GM23338 (cell line): Measurements from ENCODE around the gene NIN.

Experiments used
- CREB1 ChIP-seq: fragments of 250-450 bp; sonication (Bioruptor Pico); IDR thresholded peaks from 2 replicates; pipeline ENCODE4 v1.5.0; 2020; ENCODE audit warnings: low read depth, mild to moderate bottlenecking, moderate library complexity
- EZH2 ChIP-seq: fragments of 200-600 bp; sonication (generic); IDR thresholded peaks from one replicate; pipeline ENCODE4 v1.8.0; 2017; ENCODE audit warnings: antibody characterized with exemption, mild to moderate bottlenecking, low read depth; ENCODE audit not compliant: unreplicated experiment
- EZH2phosphoT487 ChIP-seq: fragments of 200-600 bp; sonication (generic); IDR thresholded peaks from one replicate; pipeline ENCODE4 v1.8.1; 2018; ENCODE audit warnings: antibody characterized with exemption; ENCODE audit not compliant: unreplicated experiment
- JUNB ChIP-seq: IDR thresholded peaks from one replicate; pipeline ENCODE4 v1.6.1; 2016; ENCODE audit warnings: antibody characterized with exemption; ENCODE audit not compliant: unreplicated experiment
- NANOG ChIP-seq: IDR thresholded peaks from 2 replicates; pipeline ENCODE4 v1.6.1; 2016; ENCODE audit warnings: antibody characterized with exemption, borderline replicate concordance
- POLR2AphosphoS5 ChIP-seq: IDR thresholded peaks from 2 replicates; pipeline ENCODE4 v1.6.1; 2016; ENCODE audit warnings: antibody characterized with exemption, low read depth
- STAT1 ChIP-seq: IDR thresholded peaks from one replicate; pipeline ENCODE4 v1.6.1; 2016; ENCODE audit warnings: antibody characterized with exemption; ENCODE audit not compliant: unreplicated experiment
- TF ChIP-seq, protein P1 (sequence below), 2 experiments: fragments of 200-600 bp in 1 of 2; sonication (generic) in 1 of 2; conservative IDR thresholded peaks; 2 replicates each; pipeline versions ENCODE4 v1.5.1 to v1.6.1; 2016 to 2017; ENCODE audit warnings: antibody characterized with exemption in 2 of 2, low read depth in 2 of 2, mild to moderate bottlenecking in 2 of 2, moderate library complexity in 1 of 2
- TF ChIP-seq, protein P2 (sequence below): IDR thresholded peaks from one replicate; pipeline ENCODE4 v1.6.1; 2018; ENCODE audit warnings: antibody characterized with exemption; ENCODE audit not compliant: unreplicated experiment
- TF ChIP-seq, protein P3 (sequence below): fragments of 250-450 bp; sonication (Bioruptor Pico); IDR thresholded peaks from 2 replicates; pipeline ENCODE4 v1.5.0; 2020; ENCODE audit warnings: mild to moderate bottlenecking, moderate library complexity
- TF ChIP-seq, protein P4 (sequence below): IDR thresholded peaks from 2 replicates; pipeline ENCODE4 v1.6.1; 2016; ENCODE audit warnings: antibody characterized with exemption

DNA sequence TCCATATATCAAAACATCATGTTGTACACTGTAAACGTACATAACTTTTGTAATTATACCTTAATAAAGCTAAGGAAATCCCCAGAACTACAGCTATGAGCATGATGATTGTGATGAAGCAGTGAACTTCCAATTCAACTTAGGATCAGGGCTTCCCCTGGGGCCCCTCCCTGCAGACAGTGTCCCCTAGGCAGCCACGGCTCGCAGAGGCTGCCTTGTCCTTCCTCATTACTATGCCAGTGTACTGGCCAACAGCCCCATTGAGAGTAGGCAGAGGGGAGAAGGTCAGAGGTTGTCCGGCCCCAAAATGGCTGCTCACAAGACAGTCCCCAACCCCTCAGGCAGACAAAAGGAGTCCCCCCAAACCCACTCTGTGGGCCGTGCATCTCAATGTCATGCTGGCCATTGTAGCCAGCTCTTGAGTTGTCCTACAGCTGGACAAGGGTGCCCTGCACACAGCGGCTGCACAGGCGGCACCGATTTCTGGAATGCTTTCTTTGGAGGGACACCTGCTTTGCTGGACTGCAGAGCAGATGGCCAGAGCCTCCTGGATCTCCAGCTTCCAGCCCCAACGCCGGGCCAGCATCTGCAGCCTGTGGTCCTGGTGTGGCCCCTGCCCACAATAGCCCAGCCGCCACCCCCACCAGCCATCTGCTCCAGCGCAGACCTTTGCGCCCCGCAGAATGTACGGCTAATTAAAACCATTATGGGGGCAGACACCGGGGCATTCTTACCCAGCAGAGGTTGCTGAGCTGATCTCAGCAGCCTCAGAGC is 46.1 kb downstream of the NIN start:
- no peak for TF ChIP-seq POLR2AphosphoS5
- TF ChIP-seq, protein P1, sequence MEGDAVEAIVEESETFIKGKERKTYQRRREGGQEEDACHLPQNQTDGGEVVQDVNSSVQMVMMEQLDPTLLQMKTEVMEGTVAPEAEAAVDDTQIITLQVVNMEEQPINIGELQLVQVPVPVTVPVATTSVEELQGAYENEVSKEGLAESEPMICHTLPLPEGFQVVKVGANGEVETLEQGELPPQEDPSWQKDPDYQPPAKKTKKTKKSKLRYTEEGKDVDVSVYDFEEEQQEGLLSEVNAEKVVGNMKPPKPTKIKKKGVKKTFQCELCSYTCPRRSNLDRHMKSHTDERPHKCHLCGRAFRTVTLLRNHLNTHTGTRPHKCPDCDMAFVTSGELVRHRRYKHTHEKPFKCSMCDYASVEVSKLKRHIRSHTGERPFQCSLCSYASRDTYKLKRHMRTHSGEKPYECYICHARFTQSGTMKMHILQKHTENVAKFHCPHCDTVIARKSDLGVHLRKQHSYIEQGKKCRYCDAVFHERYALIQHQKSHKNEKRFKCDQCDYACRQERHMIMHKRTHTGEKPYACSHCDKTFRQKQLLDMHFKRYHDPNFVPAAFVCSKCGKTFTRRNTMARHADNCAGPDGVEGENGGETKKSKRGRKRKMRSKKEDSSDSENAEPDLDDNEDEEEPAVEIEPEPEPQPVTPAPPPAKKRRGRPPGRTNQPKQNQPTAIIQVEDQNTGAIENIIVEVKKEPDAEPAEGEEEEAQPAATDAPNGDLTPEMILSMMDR (conservative IDR thresholded peaks at IDR 0.05; ENCODE audit: low read depth in 2 of 2): no peak
- TF ChIP-seq CREB1 (CRISPR knock-in tag): no peak
- TF ChIP-seq EZH2: no peak
- TF ChIP-seq, protein P2, sequence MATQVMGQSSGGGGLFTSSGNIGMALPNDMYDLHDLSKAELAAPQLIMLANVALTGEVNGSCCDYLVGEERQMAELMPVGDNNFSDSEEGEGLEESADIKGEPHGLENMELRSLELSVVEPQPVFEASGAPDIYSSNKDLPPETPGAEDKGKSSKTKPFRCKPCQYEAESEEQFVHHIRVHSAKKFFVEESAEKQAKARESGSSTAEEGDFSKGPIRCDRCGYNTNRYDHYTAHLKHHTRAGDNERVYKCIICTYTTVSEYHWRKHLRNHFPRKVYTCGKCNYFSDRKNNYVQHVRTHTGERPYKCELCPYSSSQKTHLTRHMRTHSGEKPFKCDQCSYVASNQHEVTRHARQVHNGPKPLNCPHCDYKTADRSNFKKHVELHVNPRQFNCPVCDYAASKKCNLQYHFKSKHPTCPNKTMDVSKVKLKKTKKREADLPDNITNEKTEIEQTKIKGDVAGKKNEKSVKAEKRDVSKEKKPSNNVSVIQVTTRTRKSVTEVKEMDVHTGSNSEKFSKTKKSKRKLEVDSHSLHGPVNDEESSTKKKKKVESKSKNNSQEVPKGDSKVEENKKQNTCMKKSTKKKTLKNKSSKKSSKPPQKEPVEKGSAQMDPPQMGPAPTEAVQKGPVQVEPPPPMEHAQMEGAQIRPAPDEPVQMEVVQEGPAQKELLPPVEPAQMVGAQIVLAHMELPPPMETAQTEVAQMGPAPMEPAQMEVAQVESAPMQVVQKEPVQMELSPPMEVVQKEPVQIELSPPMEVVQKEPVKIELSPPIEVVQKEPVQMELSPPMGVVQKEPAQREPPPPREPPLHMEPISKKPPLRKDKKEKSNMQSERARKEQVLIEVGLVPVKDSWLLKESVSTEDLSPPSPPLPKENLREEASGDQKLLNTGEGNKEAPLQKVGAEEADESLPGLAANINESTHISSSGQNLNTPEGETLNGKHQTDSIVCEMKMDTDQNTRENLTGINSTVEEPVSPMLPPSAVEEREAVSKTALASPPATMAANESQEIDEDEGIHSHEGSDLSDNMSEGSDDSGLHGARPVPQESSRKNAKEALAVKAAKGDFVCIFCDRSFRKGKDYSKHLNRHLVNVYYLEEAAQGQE: no peak
- TF ChIP-seq STAT1: no peak
- TF ChIP-seq, protein P3, sequence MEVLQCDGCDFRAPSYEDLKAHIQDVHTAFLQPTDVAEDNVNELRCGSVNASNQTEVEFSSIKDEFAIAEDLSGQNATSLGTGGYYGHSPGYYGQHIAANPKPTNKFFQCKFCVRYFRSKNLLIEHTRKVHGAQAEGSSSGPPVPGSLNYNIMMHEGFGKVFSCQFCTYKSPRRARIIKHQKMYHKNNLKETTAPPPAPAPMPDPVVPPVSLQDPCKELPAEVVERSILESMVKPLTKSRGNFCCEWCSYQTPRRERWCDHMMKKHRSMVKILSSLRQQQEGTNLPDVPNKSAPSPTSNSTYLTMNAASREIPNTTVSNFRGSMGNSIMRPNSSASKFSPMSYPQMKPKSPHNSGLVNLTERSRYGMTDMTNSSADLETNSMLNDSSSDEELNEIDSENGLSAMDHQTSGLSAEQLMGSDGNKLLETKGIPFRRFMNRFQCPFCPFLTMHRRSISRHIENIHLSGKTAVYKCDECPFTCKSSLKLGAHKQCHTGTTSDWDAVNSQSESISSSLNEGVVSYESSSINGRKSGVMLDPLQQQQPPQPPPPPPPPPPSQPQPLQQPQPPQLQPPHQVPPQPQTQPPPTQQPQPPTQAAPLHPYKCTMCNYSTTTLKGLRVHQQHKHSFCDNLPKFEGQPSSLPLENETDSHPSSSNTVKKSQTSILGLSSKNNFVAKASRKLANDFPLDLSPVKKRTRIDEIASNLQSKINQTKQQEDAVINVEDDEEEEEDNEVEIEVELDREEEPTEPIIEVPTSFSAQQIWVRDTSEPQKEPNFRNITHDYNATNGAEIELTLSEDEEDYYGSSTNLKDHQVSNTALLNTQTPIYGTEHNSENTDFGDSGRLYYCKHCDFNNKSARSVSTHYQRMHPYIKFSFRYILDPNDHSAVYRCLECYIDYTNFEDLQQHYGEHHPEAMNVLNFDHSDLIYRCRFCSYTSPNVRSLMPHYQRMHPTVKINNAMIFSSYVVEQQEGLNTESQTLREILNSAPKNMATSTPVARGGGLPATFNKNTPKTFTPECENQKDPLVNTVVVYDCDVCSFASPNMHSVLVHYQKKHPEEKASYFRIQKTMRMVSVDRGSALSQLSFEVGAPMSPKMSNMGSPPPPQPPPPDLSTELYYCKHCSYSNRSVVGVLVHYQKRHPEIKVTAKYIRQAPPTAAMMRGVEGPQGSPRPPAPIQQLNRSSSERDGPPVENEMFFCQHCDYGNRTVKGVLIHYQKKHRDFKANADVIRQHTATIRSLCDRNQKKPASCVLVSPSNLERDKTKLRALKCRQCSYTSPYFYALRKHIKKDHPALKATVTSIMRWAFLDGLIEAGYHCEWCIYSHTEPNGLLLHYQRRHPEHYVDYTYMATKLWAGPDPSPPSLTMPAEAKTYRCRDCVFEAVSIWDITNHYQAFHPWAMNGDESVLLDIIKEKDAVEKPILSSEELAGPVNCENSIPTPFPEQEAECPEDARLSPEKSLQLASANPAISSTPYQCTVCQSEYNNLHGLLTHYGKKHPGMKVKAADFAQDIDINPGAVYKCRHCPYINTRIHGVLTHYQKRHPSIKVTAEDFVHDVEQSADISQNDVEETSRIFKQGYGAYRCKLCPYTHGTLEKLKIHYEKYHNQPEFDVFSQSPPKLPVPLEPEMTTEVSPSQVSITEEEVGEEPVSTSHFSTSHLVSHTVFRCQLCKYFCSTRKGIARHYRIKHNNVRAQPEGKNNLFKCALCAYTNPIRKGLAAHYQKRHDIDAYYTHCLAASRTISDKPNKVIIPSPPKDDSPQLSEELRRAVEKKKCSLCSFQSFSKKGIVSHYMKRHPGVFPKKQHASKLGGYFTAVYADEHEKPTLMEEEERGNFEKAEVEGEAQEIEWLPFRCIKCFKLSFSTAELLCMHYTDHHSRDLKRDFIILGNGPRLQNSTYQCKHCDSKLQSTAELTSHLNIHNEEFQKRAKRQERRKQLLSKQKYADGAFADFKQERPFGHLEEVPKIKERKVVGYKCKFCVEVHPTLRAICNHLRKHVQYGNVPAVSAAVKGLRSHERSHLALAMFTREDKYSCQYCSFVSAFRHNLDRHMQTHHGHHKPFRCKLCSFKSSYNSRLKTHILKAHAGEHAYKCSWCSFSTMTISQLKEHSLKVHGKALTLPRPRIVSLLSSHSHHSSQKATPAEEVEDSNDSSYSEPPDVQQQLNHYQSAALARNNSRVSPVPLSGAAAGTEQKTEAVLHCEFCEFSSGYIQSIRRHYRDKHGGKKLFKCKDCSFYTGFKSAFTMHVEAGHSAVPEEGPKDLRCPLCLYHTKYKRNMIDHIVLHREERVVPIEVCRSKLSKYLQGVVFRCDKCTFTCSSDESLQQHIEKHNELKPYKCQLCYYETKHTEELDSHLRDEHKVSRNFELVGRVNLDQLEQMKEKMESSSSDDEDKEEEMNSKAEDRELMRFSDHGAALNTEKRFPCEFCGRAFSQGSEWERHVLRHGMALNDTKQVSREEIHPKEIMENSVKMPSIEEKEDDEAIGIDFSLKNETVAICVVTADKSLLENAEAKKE (CRISPR knock-in tag): no peak
- no peak for TF ChIP-seq EZH2phosphoT487
- TF ChIP-seq, protein P4, sequence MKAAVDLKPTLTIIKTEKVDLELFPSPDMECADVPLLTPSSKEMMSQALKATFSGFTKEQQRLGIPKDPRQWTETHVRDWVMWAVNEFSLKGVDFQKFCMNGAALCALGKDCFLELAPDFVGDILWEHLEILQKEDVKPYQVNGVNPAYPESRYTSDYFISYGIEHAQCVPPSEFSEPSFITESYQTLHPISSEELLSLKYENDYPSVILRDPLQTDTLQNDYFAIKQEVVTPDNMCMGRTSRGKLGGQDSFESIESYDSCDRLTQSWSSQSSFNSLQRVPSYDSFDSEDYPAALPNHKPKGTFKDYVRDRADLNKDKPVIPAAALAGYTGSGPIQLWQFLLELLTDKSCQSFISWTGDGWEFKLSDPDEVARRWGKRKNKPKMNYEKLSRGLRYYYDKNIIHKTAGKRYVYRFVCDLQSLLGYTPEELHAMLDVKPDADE: no peak
- no peak for TF ChIP-seq JUNB
- TF ChIP-seq NANOG: no peak
